ENCODE data around the gene AGPAT4.
"Not testable (repeated sequence)": the region's sequence is repeated elsewhere in the genome, so short reads cannot be mapped to it uniquely, and the experiment has no call there.

Gene AGPAT4

DNA sequence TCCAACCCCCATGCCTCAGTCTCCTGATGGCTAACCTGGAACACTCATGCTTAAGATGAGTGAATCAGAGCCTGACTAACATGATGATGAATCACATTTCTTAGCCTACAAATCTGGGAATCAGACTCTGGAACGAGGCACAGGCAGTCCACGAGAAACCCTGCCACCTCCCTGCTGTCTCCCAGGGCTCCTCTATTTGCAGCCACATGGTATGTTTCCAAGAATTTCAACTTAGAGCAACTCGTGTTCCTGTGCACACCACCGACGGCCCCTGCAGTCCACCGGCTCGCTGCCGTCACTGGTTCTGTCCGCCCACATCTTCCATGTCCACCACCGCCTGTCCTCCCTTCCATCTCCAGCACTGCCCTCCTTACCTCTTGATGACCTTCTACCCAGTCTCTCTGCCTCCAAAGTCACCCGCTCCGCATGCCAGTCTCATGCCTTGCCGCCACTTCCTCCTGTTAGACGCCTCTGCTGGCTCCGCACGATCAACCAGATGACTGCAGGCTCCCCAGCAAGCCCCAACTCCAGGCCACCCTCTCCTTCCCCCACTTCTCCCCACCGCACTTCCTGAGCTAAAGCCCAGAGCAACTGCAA lies 87.6 kb downstream of the AGPAT4 start:
- H3K4me2 ChIP-seq (ENCODE audit: low read length): no peak overlapping the region
- no peak overlapping the region for H3K18ac ChIP-seq (ENCODE audit: low read length)
- WGBS (ENCODE audit: extremely low coverage, insufficient coverage, insufficient read length): no CpG with 5 or more reads among the region's 17 CpGs
- H3K9ac ChIP-seq (ENCODE audit: low read length): no peak overlapping the region
- H3K4me3 ChIP-seq (ENCODE audit: low read depth, low read length): no peak overlapping the region
- no peaks in the 10 kb centered on the region for H3K27me3 ChIP-seq (ENCODE audit: insufficient read depth, low read length)
- H2BK5ac ChIP-seq (ENCODE audit: low read depth, low read length, poor library complexity): no peak overlapping the region
- peak in 1 of 2 donors; percentile 19 for DNase-seq
- no peak overlapping the region for H3K4ac ChIP-seq (ENCODE audit: low read depth, low read length)
- no peaks in the 10 kb centered on the region for H3K79me2 ChIP-seq (ENCODE audit: control insufficient read depth, insufficient read depth, low read length, poor library complexity)
- H4K8ac ChIP-seq (ENCODE audit: low read depth, low read length): no peak overlapping the region
- no peak overlapping the region for H2AK5ac ChIP-seq (ENCODE audit: low read length)
- H3K36me3 ChIP-seq (ENCODE audit: control insufficient read depth in 1 of 2, insufficient read depth in 2 of 2, low read length in 2 of 2): no peaks in the 10 kb centered on the region
- H3K27ac ChIP-seq (ENCODE audit: low read depth, low read length): no peak overlapping the region
- no peak overlapping the region for H4K91ac ChIP-seq (ENCODE audit: low read depth, low read length)
- H2BK120ac ChIP-seq (ENCODE audit: insufficient read depth, low read length, poor library complexity): no peak overlapping the region
- H2AFZ ChIP-seq (ENCODE audit: insufficient read depth, low read length, poor library complexity): no peak overlapping the region
- no peaks in the 10 kb centered on the region for H3K79me1 ChIP-seq (ENCODE audit: low read length)
- H4K12ac ChIP-seq (ENCODE audit: low read depth, low read length): no peak overlapping the region
- H3K14ac ChIP-seq (ENCODE audit: low read length): no peak overlapping the region
- no peaks in the 10 kb centered on the region for H3K4me1 ChIP-seq (ENCODE audit: control insufficient read depth in 1 of 2, insufficient read depth in 2 of 2, low read length in 2 of 2)
- no peak overlapping the region for H2BK12ac ChIP-seq (ENCODE audit: low read length)
- H3K9me3 ChIP-seq (ENCODE audit: insufficient read depth, low read depth, low read length): peaks cover 2% of the 10 kb centered on the region
- no peak overlapping the region for H3K23ac ChIP-seq (ENCODE audit: low read length)

DNA sequence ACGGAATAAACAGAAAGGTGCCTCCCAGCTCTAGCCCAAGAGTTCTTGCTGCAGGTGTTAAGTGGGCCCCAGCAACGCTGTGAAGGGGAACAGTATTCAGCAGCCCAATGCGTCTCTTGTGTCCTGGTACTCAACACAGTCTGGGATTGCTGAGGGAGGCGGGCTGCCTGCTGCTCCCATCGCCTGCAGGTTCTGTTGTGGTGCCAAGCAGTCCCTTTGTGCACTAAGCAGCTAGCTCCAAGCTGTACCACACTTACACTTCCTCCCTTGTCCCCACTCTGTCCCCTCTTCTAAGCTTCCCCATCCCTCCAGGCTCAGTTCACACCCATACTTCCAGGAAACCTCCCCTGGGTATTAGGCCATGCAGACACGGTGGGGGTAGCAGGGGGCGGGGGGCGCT lies 92.7 kb downstream of the AGPAT4 start:
- no CpG with 5 or more reads among the region's 8 CpGs for WGBS (ENCODE audit: extremely low coverage, insufficient coverage, insufficient read length)
- Histone ChIP-seq H3K79me2 (ENCODE audit: control insufficient read depth, insufficient read depth, low read length, poor library complexity) (no peaks in the 10 kb centered on the region), H3K23ac (ENCODE audit: low read length) (peak overlapping the region; percentile 80), H3K4ac (ENCODE audit: low read depth, low read length) (no peak overlapping the region), H3K4me3 (ENCODE audit: low read depth, low read length) (no peak overlapping the region), H3K9me3 (ENCODE audit: insufficient read depth, low read depth, low read length) (peaks cover 13% of the 10 kb centered on the region), H3K79me1 (ENCODE audit: low read length) (no peaks in the 10 kb centered on the region), H3K27ac (ENCODE audit: low read depth, low read length) (no peak overlapping the region), H2AK5ac (ENCODE audit: low read length) (no peak overlapping the region), H3K4me1 (ENCODE audit: control insufficient read depth in 1 of 2, insufficient read depth in 2 of 2, low read length in 2 of 2) (no peaks in the 10 kb centered on the region), H2BK120ac (ENCODE audit: insufficient read depth, low read length, poor library complexity) (no peak overlapping the region), H2BK12ac (ENCODE audit: low read length) (no peak overlapping the region), H3K4me2 (ENCODE audit: low read length) (no peak overlapping the region), H2AFZ (ENCODE audit: insufficient read depth, low read length, poor library complexity) (no peak overlapping the region), H4K8ac (ENCODE audit: low read depth, low read length) (no peak overlapping the region), H3K27me3 (ENCODE audit: insufficient read depth, low read length) (no peaks in the 10 kb centered on the region), H4K91ac (ENCODE audit: low read depth, low read length) (no peak overlapping the region), H3K9ac (ENCODE audit: low read length) (no peak overlapping the region), H2BK5ac (ENCODE audit: low read depth, low read length, poor library complexity) (no peak overlapping the region), H3K18ac (ENCODE audit: low read length) (no peak overlapping the region), H3K14ac (ENCODE audit: low read length) (no peak overlapping the region), H4K12ac (ENCODE audit: low read depth, low read length) (no peak overlapping the region), H3K36me3 (ENCODE audit: control insufficient read depth in 1 of 2, insufficient read depth in 2 of 2, low read length in 2 of 2) (peaks cover 8 to 13% of the 10 kb centered on the region in 2 experiments)
- DNase-seq: no peak

DNA sequence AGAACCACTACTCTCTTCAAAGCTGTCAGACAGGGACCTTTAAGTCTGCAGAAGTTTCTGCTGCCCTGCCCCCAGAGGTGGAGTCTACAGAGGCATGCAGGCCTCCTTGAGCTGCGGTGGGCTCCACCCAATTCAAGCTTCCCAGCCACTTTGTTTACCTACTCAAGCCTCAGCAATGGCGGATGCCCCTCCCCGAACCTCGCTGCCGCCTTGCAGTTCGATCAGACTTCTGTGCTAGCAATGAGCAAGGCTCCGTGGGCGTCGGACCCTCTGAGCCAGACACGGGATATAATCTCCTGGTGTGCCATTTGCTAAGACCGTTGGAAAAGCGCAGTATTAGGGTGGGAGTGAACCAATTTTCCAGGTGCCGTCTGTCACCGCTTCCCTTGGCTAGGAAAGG lies 95.7 kb downstream of the AGPAT4 start:
- H3K18ac ChIP-seq (ENCODE audit: low read length); H3K27me3 ChIP-seq (ENCODE audit: insufficient read depth, low read length); H3K4ac ChIP-seq (ENCODE audit: low read depth, low read length); H3K23ac ChIP-seq (ENCODE audit: low read length); H2BK12ac ChIP-seq (ENCODE audit: low read length); H2AK5ac ChIP-seq (ENCODE audit: low read length); H3K4me3 ChIP-seq (ENCODE audit: low read depth, low read length); H3K14ac ChIP-seq (ENCODE audit: low read length); H2BK120ac ChIP-seq (ENCODE audit: insufficient read depth, low read length, poor library complexity); H3K27ac ChIP-seq (ENCODE audit: low read depth, low read length); H2BK5ac ChIP-seq (ENCODE audit: low read depth, low read length, poor library complexity); H4K12ac ChIP-seq (ENCODE audit: low read depth, low read length); H3K4me2 ChIP-seq (ENCODE audit: low read length); H3K4me1 ChIP-seq (ENCODE audit: control insufficient read depth in 1 of 2, insufficient read depth in 2 of 2, low read length in 2 of 2); H2AFZ ChIP-seq (ENCODE audit: insufficient read depth, low read length, poor library complexity); H3K79me1 ChIP-seq (ENCODE audit: low read length); H4K8ac ChIP-seq (ENCODE audit: low read depth, low read length); H3K79me2 ChIP-seq (ENCODE audit: control insufficient read depth, insufficient read depth, low read length, poor library complexity); DNase-seq; H3K9ac ChIP-seq (ENCODE audit: low read length); H4K91ac ChIP-seq (ENCODE audit: low read depth, low read length): not testable (repeated sequence)
- Histone ChIP-seq H3K9me3 (ENCODE audit: insufficient read depth, low read depth, low read length) (peaks cover 11% of the 10 kb centered on the region), H3K36me3 (ENCODE audit: control insufficient read depth in 1 of 2, insufficient read depth in 2 of 2, low read length in 2 of 2) (peaks cover 8 to 13% of the 10 kb centered on the region in 2 experiments)
- no CpG with 5 or more reads among the region's 14 CpGs for WGBS (ENCODE audit: extremely low coverage, insufficient coverage, insufficient read length)

DNA sequence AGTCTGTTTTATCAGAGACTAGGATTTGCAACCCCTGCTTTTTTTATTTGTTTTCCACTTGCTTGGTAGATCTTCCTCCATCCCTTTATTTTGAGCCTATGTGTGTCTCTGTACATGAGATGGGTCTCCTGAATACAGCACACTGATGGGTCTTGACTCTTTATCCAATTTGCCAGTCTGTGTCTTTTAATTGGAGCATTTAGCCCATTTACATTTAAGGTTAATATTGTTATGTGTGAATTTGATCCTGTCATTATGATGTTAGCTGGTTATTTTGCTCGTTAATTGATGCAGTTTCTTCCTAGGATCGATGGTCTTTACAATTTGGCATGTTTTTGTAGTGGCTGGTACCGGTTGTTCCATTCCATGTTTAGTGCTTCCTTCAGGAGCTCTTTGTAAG lies 97.4 kb downstream of the AGPAT4 start:
- not testable (repeated sequence) for H2AFZ ChIP-seq (ENCODE audit: insufficient read depth, low read length, poor library complexity); H3K79me1 ChIP-seq (ENCODE audit: low read length); H3K14ac ChIP-seq (ENCODE audit: low read length); H3K27me3 ChIP-seq (ENCODE audit: insufficient read depth, low read length); H3K9ac ChIP-seq (ENCODE audit: low read length); H4K91ac ChIP-seq (ENCODE audit: low read depth, low read length); H3K4me1 ChIP-seq (ENCODE audit: control insufficient read depth in 1 of 2, insufficient read depth in 2 of 2, low read length in 2 of 2); H2AK5ac ChIP-seq (ENCODE audit: low read length); H3K4me2 ChIP-seq (ENCODE audit: low read length); H4K8ac ChIP-seq (ENCODE audit: low read depth, low read length); H3K79me2 ChIP-seq (ENCODE audit: control insufficient read depth, insufficient read depth, low read length, poor library complexity); H2BK120ac ChIP-seq (ENCODE audit: insufficient read depth, low read length, poor library complexity); DNase-seq; H4K12ac ChIP-seq (ENCODE audit: low read depth, low read length); H2BK12ac ChIP-seq (ENCODE audit: low read length); H3K27ac ChIP-seq (ENCODE audit: low read depth, low read length); H3K23ac ChIP-seq (ENCODE audit: low read length); H2BK5ac ChIP-seq (ENCODE audit: low read depth, low read length, poor library complexity); H3K4me3 ChIP-seq (ENCODE audit: low read depth, low read length); H3K18ac ChIP-seq (ENCODE audit: low read length); H3K4ac ChIP-seq (ENCODE audit: low read depth, low read length)
- H3K9me3 ChIP-seq (ENCODE audit: insufficient read depth, low read depth, low read length): peaks cover 11% of the 10 kb centered on the region
- no CpG with 5 or more reads among the region's 3 CpGs for WGBS (ENCODE audit: extremely low coverage, insufficient coverage, insufficient read length)
- peaks cover 8 to 13% of the 10 kb centered on the region in 2 experiments for H3K36me3 ChIP-seq (ENCODE audit: control insufficient read depth in 1 of 2, insufficient read depth in 2 of 2, low read length in 2 of 2)

Data from trophoblast cell (in vitro differentiated cells and primary cell).